Osteoblast (primary cell): ENCODE data around the gene PGBD5. TPM values are rescaled to one million over a fixed set of nuclear protein-coding genes. Genes with fewer than 3 reads are reported as not detected.

ENCODE experiments used
- DNase-seq: peaks from one replicate; pipeline ENCODE4 v3.0.0; 2011; ENCODE audit warnings: low spot score, mixed read lengths; ENCODE audit not compliant: insufficient read length; ENCODE audit errors: missing footprints
- H2AFZ ChIP-seq: 2 replicates; pipeline ENCODE4 v1.6.0; 2011; ENCODE audit warnings: mild to moderate bottlenecking, low read length
- H3K27ac ChIP-seq: 2 replicates; pipeline ENCODE4 v1.5.1; 2011; ENCODE audit warnings: mild to moderate bottlenecking, low read depth, low read length, moderate library complexity
- H3K27me3 ChIP-seq: 2 replicates; pipeline ENCODE4 v1.6.0; 2012; ENCODE audit warnings: mild to moderate bottlenecking, control low read depth, inconsistent platforms, low read length, moderate library complexity; ENCODE audit not compliant: insufficient read depth
- H3K36me3 ChIP-seq: 2 replicates; pipeline ENCODE4 v1.5.1; 2011; ENCODE audit warnings: mild to moderate bottlenecking, low read length, control low read depth, moderate library complexity; ENCODE audit not compliant: insufficient read depth
- H3K4me1 ChIP-seq: 2 replicates; pipeline ENCODE4 v1.5.1; 2011; ENCODE audit warnings: mild to moderate bottlenecking, low read length, control low read depth, moderate library complexity; ENCODE audit not compliant: insufficient read depth
- H3K4me2 ChIP-seq: 2 replicates; pipeline ENCODE4 v1.6.0; 2011; ENCODE audit warnings: mild to moderate bottlenecking, low read length; ENCODE audit not compliant: insufficient read depth
- H3K4me3 ChIP-seq: fragments of 200-600 bp; sonication (generic); 3 replicates; pipeline ENCODE4 v1.5.1; 2012; ENCODE audit warnings: mild to moderate bottlenecking, low read length, inconsistent platforms; ENCODE audit not compliant: insufficient read depth
- H3K79me2 ChIP-seq: 2 replicates; pipeline ENCODE4 v1.6.0; 2012; ENCODE audit warnings: mild to moderate bottlenecking, low read length, control low read depth, inconsistent platforms; ENCODE audit not compliant: insufficient read depth
- H3K9me3 ChIP-seq: 2 replicates; pipeline ENCODE4 v1.5.1; 2011; ENCODE audit warnings: low read depth, low read length, control low read depth
- H4K20me1 ChIP-seq: 2 replicates; pipeline ENCODE4 v1.6.0; 2012; ENCODE audit warnings: mild to moderate bottlenecking, low read length, control low read depth; ENCODE audit not compliant: insufficient read depth
- CTCF ChIP-seq: IDR thresholded peaks from 2 replicates; pipeline ENCODE4 v1.5.1; 2011; ENCODE audit warnings: mild to moderate bottlenecking, low read depth, low read length, moderate library complexity; ENCODE audit errors: extremely low read depth
- total RNA-seq: library from RNA; depleted of rRNA; stranded (reverse); fragments of >200 nt; gene quantifications from 2 replicates; pipeline ENCODE4 v1.2.3, GENCODE V29; 2012

Gene PGBD5
- total RNA-seq, 1 donor, result under 0.01 TPM

GRCh38 chr1:230458509-230458908 is 32.4 kb upstream of the PGBD5 start:
- H3K4me1 ChIP-seq, result no peaks in the 10 kb centered on the region
- H3K36me3 ChIP-seq, result no peaks in the 10 kb centered on the region
- H4K20me1 ChIP-seq, result no peaks in the 10 kb centered on the region
- TF ChIP-seq CTCF, result no peak
- no peak for DNase-seq
- no peaks in the 10 kb centered on the region for H3K27me3 ChIP-seq
- H3K9me3 ChIP-seq, result no peaks in the 10 kb centered on the region
- no peaks in the 10 kb centered on the region for H3K79me2 ChIP-seq
- H2AFZ ChIP-seq, result no peak overlapping the region
- H3K4me3 ChIP-seq, result no peak overlapping the region
- no peak overlapping the region for H3K27ac ChIP-seq
- H3K4me2 ChIP-seq, result no peak overlapping the region

GRCh38 chr1:230456478-230456877 is 30.3 kb upstream of the PGBD5 start:
- Histone ChIP-seq H3K27ac (no peak overlapping the region), H3K79me2 (no peaks in the 10 kb centered on the region)
- DNase-seq, result no peak

GRCh38 chr1:230455291-230455690 is 29.2 kb upstream of the PGBD5 start:
- Histone ChIP-seq H3K4me2 (no peak overlapping the region), H3K27ac (no peak overlapping the region), H3K4me3 (no peak overlapping the region), H4K20me1 (no peaks in the 10 kb centered on the region), H3K36me3 (no peaks in the 10 kb centered on the region), H3K27me3 (no peaks in the 10 kb centered on the region), H3K79me2 (no peaks in the 10 kb centered on the region), H3K4me1 (no peaks in the 10 kb centered on the region), H3K9me3 (no peaks in the 10 kb centered on the region), H2AFZ (no peak overlapping the region)
- DNase-seq, result no peak
- no peak for TF ChIP-seq CTCF

More at GRCh38 chr1:230456478-230456877, 30.3 kb upstream of the PGBD5 start:
- Histone ChIP-seq H3K4me3 (no peak overlapping the region), H3K27me3 (no peaks in the 10 kb centered on the region), H2AFZ (no peak overlapping the region), H4K20me1 (no peaks in the 10 kb centered on the region), H3K4me1 (no peaks in the 10 kb centered on the region), H3K36me3 (no peaks in the 10 kb centered on the region), H3K9me3 (no peaks in the 10 kb centered on the region), H3K4me2 (no peak overlapping the region)
- no peak for TF ChIP-seq CTCF

- no peaks in the 10 kb centered on the region for H3K27me3 ChIP-seq
- no peaks in the 10 kb centered on the region for H3K79me2 ChIP-seq
- H3K4me3 ChIP-seq, result no peak overlapping the region
- no peak overlapping the region for H3K27ac ChIP-seq
- H3K9me3 ChIP-seq, result no peaks in the 10 kb centered on the region
- no peak for DNase-seq
- H4K20me1 ChIP-seq, result no peaks in the 10 kb centered on the region
- H3K36me3 ChIP-seq, result no peaks in the 10 kb centered on the region
- H3K4me1 ChIP-seq, result no peaks in the 10 kb centered on the region
- no peak overlapping the region for H2AFZ ChIP-seq
- no peak for TF ChIP-seq CTCF
- H3K4me2 ChIP-seq, result no peak overlapping the region
These were observed 27.2 kb upstream of the PGBD5 start for GRCh38 chr1:230453377-230453776.
